NOMO-1 treated with dmso at 0.1 percent for 144 hours (cell line): Measurements from ENCODE around the gene JOSD1.

Source experiments
- DNase-seq: peaks from one replicate; lab custom pipeline; 2025; ENCODE audit not compliant: unreplicated experiment; lab: John Stamatoyannopoulos, UW

JOSD1 gene

GRCh38 chr22:38733724-38734381 is 33.1 kb upstream of the JOSD1 start:
- DNase-seq: no peak

GRCh38 chr22:38733329-38733723 is 32.6 kb upstream of the JOSD1 start:
- no peak for DNase-seq

GRCh38 chr22:38732251-38732815 is 31.6 kb upstream of the JOSD1 start:
- DNase-seq: no peak

- no peak for DNase-seq
These were observed 31.0 kb upstream of the JOSD1 start for GRCh38 chr22:38731703-38732161.

GRCh38 chr22:38730411-38730871 is 29.7 kb upstream of the JOSD1 start:
- no peak for DNase-seq

GRCh38 chr22:38729946-38730345 is 29.2 kb upstream of the JOSD1 start:
- DNase-seq: no peak

- DNase-seq: no peak
These were observed 28.4 kb upstream of the JOSD1 start for GRCh38 chr22:38728871-38729796.

GRCh38 chr22:38727530-38728451 is 27.0 kb upstream of the JOSD1 start:
- no peak for DNase-seq

- DNase-seq: no peak
These were observed 26.4 kb upstream of the JOSD1 start for GRCh38 chr22:38727123-38727522.

- DNase-seq: no peak
These were observed 25.3 kb upstream of the JOSD1 start for GRCh38 chr22:38725900-38726655.

GRCh38 chr22:38724926-38725571 is 24.3 kb upstream of the JOSD1 start:
- DNase-seq: no peak

- DNase-seq: no peak
These were observed 23.4 kb upstream of the JOSD1 start for GRCh38 chr22:38724176-38724575.

GRCh38 chr22:38721551-38721950 is 20.8 kb upstream of the JOSD1 start:
- no peak for DNase-seq

- no peak for DNase-seq
These were observed 19.6 kb upstream of the JOSD1 start for GRCh38 chr22:38720350-38720749.

GRCh38 chr22:38719196-38719595 is 18.5 kb upstream of the JOSD1 start:
- DNase-seq: no peak

GRCh38 chr22:38718414-38718813 is 17.7 kb upstream of the JOSD1 start:
- DNase-seq: no peak

GRCh38 chr22:38717244-38717643 is 16.5 kb upstream of the JOSD1 start:
- DNase-seq: no peak

- DNase-seq: no peak
These were observed 16.1 kb upstream of the JOSD1 start for GRCh38 chr22:38716826-38717225.

GRCh38 chr22:38716271-38716670 is 15.5 kb upstream of the JOSD1 start:
- no peak for DNase-seq

GRCh38 chr22:38715852-38716251 is 15.1 kb upstream of the JOSD1 start:
- DNase-seq: no peak
